H9 (cell line): ENCODE results near the gene OPN4. TPM values are rescaled to one million over a fixed set of nuclear protein-coding genes. Genes with fewer than 3 reads are reported as not detected.

Experiments used
- DNase-seq: peaks from one replicate; pipeline ENCODE4 v3.0.0-alpha.2; 2017
- H2AFZ ChIP-seq: one replicate; pipeline ENCODE4 v1.6.1; 2013; ENCODE audit warnings: mild to moderate bottlenecking, low read length, control low read depth, moderate library complexity
- H2AK5ac ChIP-seq: 2 replicates; pipeline ENCODE4 v1.6.1; 2013; ENCODE audit warnings: low read length, control low read depth, mixed read lengths; ENCODE audit not compliant: insufficient read length
- H2BK120ac ChIP-seq: one replicate; pipeline ENCODE4 v1.6.1; 2013; ENCODE audit warnings: low read depth, mild to moderate bottlenecking, low read length, control low read depth, inconsistent platforms; ENCODE audit not compliant: poor library complexity, severe bottlenecking
- H2BK12ac ChIP-seq: 2 replicates; pipeline ENCODE4 v1.6.1; 2013; ENCODE audit warnings: low read length, control low read depth, mixed read lengths, low read depth; ENCODE audit not compliant: insufficient read length
- H2BK15ac ChIP-seq: 2 replicates; pipeline ENCODE4 v1.6.1; 2013; ENCODE audit warnings: low read depth, low read length, control low read depth
- H2BK20ac ChIP-seq: one replicate; pipeline ENCODE4 v1.6.1; 2013; ENCODE audit warnings: low read depth, mild to moderate bottlenecking, low read length, control low read depth, inconsistent platforms; ENCODE audit not compliant: poor library complexity, severe bottlenecking
- H2BK5ac ChIP-seq: 2 replicates; pipeline ENCODE4 v1.6.1; 2013; ENCODE audit warnings: low read length, control low read depth, mixed read lengths; ENCODE audit not compliant: insufficient read length
- H3K14ac ChIP-seq: 2 replicates; pipeline ENCODE4 v1.6.1; 2013; ENCODE audit warnings: low read length, control low read depth; ENCODE audit not compliant: insufficient read depth
- H3K18ac ChIP-seq: 2 replicates; pipeline ENCODE4 v1.6.1; 2013; ENCODE audit warnings: low read depth, mild to moderate bottlenecking, mixed read lengths, low read length, control low read depth; ENCODE audit not compliant: insufficient read length
- H3K23ac ChIP-seq: 2 replicates; pipeline ENCODE4 v1.6.1; 2013; ENCODE audit warnings: low read length, control low read depth, mixed read lengths, low read depth; ENCODE audit not compliant: insufficient read length
- H3K23me2 ChIP-seq: 2 replicates; pipeline ENCODE4 v1.6.1; 2013; ENCODE audit warnings: low read depth, mild to moderate bottlenecking, mixed read lengths, low read length, control low read depth; ENCODE audit not compliant: insufficient read length, poor library complexity, severe bottlenecking
- H3K27ac ChIP-seq: 2 replicates; pipeline ENCODE4 v1.5.1; 2013; ENCODE audit warnings: low read length, control low read depth, mixed read lengths, low read depth; ENCODE audit not compliant: insufficient read length
- H3K27me3 ChIP-seq: 2 replicates; pipeline ENCODE4 v1.6.1; 2013; ENCODE audit warnings: low read length, control low read depth, inconsistent platforms; ENCODE audit not compliant: insufficient read depth
- H3K4ac ChIP-seq: 2 replicates; pipeline ENCODE4 v1.6.1; 2013; ENCODE audit warnings: low read depth, mild to moderate bottlenecking, control low read depth, inconsistent platforms, low read length, moderate library complexity
- H3K4me1 ChIP-seq: 2 replicates; pipeline ENCODE4 v1.6.1; 2013; ENCODE audit warnings: low read length, control low read depth, inconsistent platforms; ENCODE audit not compliant: insufficient read depth
- H3K4me2 ChIP-seq: 2 replicates; pipeline ENCODE4 v1.6.1; 2013; ENCODE audit warnings: low read length, control low read depth, mixed read lengths; ENCODE audit not compliant: insufficient read length, insufficient read depth
- H3K56ac ChIP-seq: 2 replicates; pipeline ENCODE4 v1.6.1; 2013; ENCODE audit warnings: low read depth, mild to moderate bottlenecking, mixed read lengths, low read length, control low read depth; ENCODE audit not compliant: insufficient read length
- H3K79me1 ChIP-seq: 2 replicates; pipeline ENCODE4 v1.6.1; 2013; ENCODE audit warnings: low read depth, mild to moderate bottlenecking, moderate library complexity, low read length, control low read depth, inconsistent platforms; ENCODE audit not compliant: insufficient read depth, poor library complexity, severe bottlenecking
- H3K79me2 ChIP-seq: 2 replicates; pipeline ENCODE4 v1.6.1; 2013; ENCODE audit warnings: low read length, control low read depth, inconsistent platforms; ENCODE audit not compliant: insufficient read depth
- H3K9ac ChIP-seq: 2 replicates; pipeline ENCODE4 v1.6.1; 2013; ENCODE audit warnings: low read length, control low read depth, mixed read lengths; ENCODE audit not compliant: insufficient read length; ENCODE audit errors: extremely low read depth
- H3K9me3 ChIP-seq: one replicate; pipeline ENCODE4 v1.6.1; 2013; ENCODE audit warnings: low read depth, low read length, inconsistent platforms; ENCODE audit not compliant: control insufficient read depth
- H3T11ph ChIP-seq: one replicate; pipeline ENCODE4 v1.6.1; 2013; ENCODE audit warnings: mild to moderate bottlenecking, low read length, control low read depth, inconsistent platforms
- H4K20me1 ChIP-seq: one replicate; pipeline ENCODE4 v1.6.1; 2013; ENCODE audit not compliant: control insufficient read depth, insufficient read length, insufficient read depth
- H4K5ac ChIP-seq: 2 replicates; pipeline ENCODE4 v1.6.1; 2013; ENCODE audit warnings: low read depth, mild to moderate bottlenecking, mixed read lengths, low read length, control low read depth; ENCODE audit not compliant: insufficient read length
- H4K8ac ChIP-seq: replicated peaks from 2 replicates; pipeline ENCODE4 v1.6.1; 2013; ENCODE audit warnings: low read length, control low read depth, mixed read lengths, low read depth; ENCODE audit not compliant: insufficient read length
- H4K91ac ChIP-seq: 2 replicates; pipeline ENCODE4 v1.6.1; 2013; ENCODE audit warnings: low read depth, mild to moderate bottlenecking, moderate library complexity, mixed read lengths, low read length, control low read depth; ENCODE audit not compliant: insufficient read length
- H3K27ac Mint-ChIP-seq, 3 experiments: 2 replicates in 2 of 3; 3 replicates in 1 of 3; pipeline ENCODE4 v1.8.0; 2020 to 2021; ENCODE audit warnings: mixed read lengths in 3 of 3, mild to moderate bottlenecking in 1 of 3, moderate library complexity in 1 of 3
- H3K27me3 Mint-ChIP-seq: 2 replicates; pipeline ENCODE4 v1.8.0; 2021; ENCODE audit warnings: low read depth, mild to moderate bottlenecking, moderate library complexity, mixed read lengths
- H3K36me3 Mint-ChIP-seq, 3 experiments: 2 replicates in 2 of 3; 3 replicates in 1 of 3; pipeline ENCODE4 v1.8.0; 2020 to 2021; ENCODE audit warnings: low read depth in 3 of 3, mixed read lengths in 3 of 3; ENCODE audit not compliant: insufficient read depth in 1 of 3
- H3K4me1 Mint-ChIP-seq, 2 experiments: 2 replicates each; pipeline ENCODE4 v1.8.0; 2020; ENCODE audit warnings: mixed read lengths in 2 of 2
- H3K4me3 Mint-ChIP-seq, 2 experiments: 2 replicates in 1 of 2; 3 replicates in 1 of 2; pipeline ENCODE4 v1.8.0; 2020 to 2021; ENCODE audit warnings: mild to moderate bottlenecking in 2 of 2, mixed read lengths in 2 of 2, moderate library complexity in 1 of 2
- H3K9me3 Mint-ChIP-seq, 2 experiments: 2 replicates in 1 of 2; 3 replicates in 1 of 2; pipeline ENCODE4 v1.8.0; 2020; ENCODE audit warnings: mild to moderate bottlenecking in 2 of 2, mixed read lengths in 2 of 2, moderate library complexity in 1 of 2
- total RNA-seq: library from RNA; stranded (reverse); gene quantifications from 2 replicates; pipeline ENCODE4 v1.2.1, GENCODE V29; 2021
- TF ChIP-seq, protein P1 (sequence below): fragments of 200-600 bp; sonication (generic); conservative IDR thresholded peaks from 3 replicates; pipeline ENCODE4 v1.8.0; 2021; ENCODE audit warnings: antibody characterized with exemption, mild to moderate bottlenecking

Gene OPN4
- total RNA-seq, 1 experiment from 2014 or later = not detected

DNA sequence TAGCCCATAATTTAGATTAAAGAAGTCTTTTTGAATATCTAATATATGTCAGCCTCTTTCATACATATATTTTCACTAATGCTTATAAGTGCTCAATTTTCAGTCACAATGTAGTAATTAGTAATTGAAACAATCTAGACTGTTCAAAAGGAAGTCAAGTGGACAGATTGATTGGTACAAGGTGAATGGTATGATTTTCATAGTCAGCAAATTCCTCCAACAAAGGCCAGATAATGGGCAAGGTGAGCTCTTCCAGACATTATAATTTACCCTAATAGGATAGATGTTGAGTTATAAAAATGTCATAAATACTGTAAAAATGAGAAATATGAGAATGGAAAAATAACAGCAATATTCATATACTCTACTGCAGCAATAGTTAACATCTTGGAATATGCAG is 44.4 kb upstream of the OPN4 start:
- no peak overlapping the region for H3K27ac Mint-ChIP-seq
- no peaks in the 10 kb centered on the region for H3K9me3 ChIP-seq
- H3K79me2 ChIP-seq = no peaks in the 10 kb centered on the region
- H3K4me3 Mint-ChIP-seq = no peak overlapping the region
- H2BK20ac ChIP-seq = no peak overlapping the region
- no peak overlapping the region for H2BK5ac ChIP-seq
- H3K23me2 ChIP-seq = no peaks in the 10 kb centered on the region
- H2AFZ ChIP-seq = no peak overlapping the region
- no peak overlapping the region for H2BK15ac ChIP-seq
- H3K79me1 ChIP-seq = no peaks in the 10 kb centered on the region
- H4K20me1 ChIP-seq = no peaks in the 10 kb centered on the region
- H3K4me1 ChIP-seq = no peaks in the 10 kb centered on the region
- TF ChIP-seq, protein P1, sequence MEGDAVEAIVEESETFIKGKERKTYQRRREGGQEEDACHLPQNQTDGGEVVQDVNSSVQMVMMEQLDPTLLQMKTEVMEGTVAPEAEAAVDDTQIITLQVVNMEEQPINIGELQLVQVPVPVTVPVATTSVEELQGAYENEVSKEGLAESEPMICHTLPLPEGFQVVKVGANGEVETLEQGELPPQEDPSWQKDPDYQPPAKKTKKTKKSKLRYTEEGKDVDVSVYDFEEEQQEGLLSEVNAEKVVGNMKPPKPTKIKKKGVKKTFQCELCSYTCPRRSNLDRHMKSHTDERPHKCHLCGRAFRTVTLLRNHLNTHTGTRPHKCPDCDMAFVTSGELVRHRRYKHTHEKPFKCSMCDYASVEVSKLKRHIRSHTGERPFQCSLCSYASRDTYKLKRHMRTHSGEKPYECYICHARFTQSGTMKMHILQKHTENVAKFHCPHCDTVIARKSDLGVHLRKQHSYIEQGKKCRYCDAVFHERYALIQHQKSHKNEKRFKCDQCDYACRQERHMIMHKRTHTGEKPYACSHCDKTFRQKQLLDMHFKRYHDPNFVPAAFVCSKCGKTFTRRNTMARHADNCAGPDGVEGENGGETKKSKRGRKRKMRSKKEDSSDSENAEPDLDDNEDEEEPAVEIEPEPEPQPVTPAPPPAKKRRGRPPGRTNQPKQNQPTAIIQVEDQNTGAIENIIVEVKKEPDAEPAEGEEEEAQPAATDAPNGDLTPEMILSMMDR = no peak
- no peak overlapping the region for H3K4ac ChIP-seq
- H3T11ph ChIP-seq = no peak overlapping the region
- no peak overlapping the region for H4K5ac ChIP-seq
- H2AK5ac ChIP-seq = no peak overlapping the region
- no peak overlapping the region for H4K91ac ChIP-seq
- H3K4me2 ChIP-seq = no peak overlapping the region
- no peak overlapping the region for H2BK12ac ChIP-seq
- peaks cover 10 to 15% of the 10 kb centered on the region in 2 experiments for H3K9me3 Mint-ChIP-seq
- H3K4me1 Mint-ChIP-seq = no peaks in the 10 kb centered on the region
- H3K27me3 Mint-ChIP-seq = peaks cover 7% of the 10 kb centered on the region
- no peak overlapping the region for H3K14ac ChIP-seq
- H3K27me3 ChIP-seq = no peaks in the 10 kb centered on the region
- H4K8ac ChIP-seq = no peak overlapping the region
- H3K18ac ChIP-seq = no peak overlapping the region
- no peak overlapping the region for H2BK120ac ChIP-seq
- no peak overlapping the region for H3K56ac ChIP-seq
- no peak for DNase-seq
- no peak overlapping the region for H3K27ac ChIP-seq
- no peak overlapping the region for H3K9ac ChIP-seq
- peaks cover 0 to 6% (median 4%) of the 10 kb centered on the region in 3 experiments; a peak in 4 of 7 replicates for H3K36me3 Mint-ChIP-seq
- H3K23ac ChIP-seq = no peak overlapping the region
